ENCODE data around the gene VAV1.

VAV1 gene

DNA sequence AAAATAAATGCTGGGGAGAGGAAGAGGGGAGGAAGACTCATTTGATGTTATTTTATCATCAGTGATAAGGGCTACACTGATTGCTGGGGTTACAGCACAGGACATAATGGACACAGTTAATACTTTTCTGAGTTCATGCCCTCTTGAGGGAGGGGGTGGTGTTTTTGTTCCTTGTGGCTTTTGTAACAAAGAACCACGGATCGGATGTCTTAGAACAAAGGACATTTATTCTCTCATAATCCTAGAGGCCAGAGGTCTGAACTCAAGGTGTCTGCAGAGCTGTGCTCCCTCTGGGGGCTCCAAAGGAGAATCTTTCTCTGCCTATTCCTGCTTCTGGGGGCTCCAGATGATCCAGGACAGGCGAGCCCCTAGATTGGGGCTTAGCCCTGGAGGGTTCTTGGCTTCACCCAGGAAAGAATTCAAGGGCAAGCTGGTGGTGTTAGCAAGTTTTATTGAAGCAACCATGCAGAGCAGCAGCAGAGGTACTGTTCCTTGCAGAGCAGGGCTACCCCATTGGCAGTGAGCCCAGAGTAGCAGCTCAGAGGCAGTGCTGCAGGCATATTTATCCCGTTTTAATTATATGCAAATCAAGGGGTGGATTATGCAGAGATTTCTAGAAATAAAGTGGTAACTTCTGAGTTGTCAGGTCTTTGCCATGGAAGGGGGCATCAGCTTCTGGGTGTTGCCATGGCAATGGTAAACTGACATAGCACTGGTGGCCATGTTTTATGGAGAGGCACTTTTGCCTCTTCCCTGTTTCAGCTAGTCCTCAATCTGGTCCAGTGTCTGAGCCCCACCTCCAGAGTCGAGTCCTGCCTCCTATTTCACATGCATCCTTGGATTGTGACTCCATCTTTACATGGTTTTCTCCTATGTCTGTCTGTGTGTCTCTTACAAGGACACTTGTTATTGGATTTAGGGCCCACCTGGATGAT lies 18.0 kb downstream of the VAV1 start:
- no peak for DNase-seq

DNA sequence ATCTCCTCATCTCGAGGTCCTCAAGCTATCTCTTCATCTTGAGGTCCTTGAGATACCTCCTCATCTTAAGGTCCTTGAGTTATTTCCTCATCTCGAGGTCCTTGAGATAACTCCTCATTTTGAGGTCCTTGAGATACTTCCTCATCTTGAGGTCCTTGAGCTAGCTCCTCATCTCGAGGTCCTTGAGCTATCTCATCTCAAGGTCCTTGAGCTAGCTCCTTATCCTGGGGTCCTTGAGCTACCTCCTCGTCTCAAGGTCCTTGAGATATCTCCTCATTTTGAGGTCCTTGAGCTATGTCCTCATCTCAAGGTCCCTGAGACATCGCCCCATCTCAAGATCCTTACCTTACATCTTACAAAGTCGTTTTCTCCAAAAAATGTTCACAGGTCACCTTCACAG lies 18.7 kb downstream of the VAV1 start:
- no peak for DNase-seq

DNA sequence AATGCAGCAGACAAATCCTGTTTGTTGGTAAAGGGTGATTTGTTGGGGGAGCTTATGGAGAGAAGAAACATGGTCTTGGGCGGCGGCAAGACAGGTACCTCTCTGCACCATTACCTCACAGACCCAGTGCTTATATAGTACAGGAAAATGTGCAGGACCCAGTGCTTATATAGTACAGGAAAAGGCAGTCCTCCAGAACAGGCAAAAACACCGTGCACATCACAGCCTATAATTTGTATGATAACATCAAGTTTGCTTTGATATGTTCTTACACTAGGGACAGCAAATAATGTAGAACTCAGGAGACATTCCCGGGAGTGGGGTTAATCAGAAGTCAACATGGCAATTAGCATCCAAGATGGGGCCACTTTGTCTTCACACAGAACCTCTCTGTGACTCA lies 20.9 kb downstream of the VAV1 start:
- no peak for DNase-seq

DNA sequence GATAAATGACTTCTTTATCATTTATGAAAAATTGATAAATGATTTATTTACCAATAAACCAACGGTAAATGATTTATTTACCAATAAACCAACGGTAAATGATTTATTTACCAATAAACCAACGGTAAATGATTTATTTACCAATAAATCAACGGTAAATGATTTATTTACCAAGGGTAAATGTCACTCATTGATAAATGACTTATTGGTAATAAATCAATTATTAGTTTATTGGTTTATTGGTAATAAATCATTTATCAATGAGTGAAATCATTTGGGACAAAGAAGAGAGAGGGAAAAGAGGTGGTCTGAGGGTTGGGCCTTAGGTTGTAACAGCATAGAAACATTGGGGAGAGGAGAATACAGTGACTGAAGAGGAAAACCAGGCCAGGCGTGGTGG lies 21.5 kb downstream of the VAV1 start:
- DNase-seq = no peak

DNA sequence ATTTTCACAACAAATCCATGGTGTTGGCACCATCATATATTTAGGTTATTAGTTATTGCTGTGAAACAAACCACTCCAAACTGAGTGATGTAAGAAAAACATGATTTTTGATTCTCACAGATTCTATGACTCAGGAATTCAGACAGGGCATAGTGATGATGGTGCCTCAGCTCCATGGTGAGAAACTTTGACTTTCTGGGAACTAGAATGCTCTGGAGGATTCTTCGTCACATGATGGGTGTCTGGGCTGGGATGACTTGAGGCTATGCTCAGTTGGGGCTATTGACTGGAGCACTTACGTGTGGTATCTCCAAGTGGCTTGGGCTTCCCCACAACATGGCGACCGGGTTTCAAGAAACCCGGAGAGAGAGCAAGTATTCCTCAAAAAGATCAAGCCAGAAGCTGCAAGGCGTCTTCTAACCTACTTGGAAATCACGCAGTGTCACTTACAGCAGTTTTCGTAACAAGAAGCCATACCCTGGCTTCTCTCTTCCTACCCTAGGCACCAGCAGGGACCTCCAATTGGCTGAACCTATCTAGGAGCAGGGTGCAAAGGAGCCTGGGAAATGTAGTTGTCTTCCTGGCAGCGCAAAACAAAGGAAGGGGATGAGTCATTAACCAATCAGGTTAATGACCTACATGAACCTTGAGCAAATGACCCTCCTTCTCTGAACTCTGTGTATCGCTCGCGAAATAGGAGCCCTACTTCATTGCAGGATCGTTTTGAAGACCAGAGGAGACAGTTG lies 22.4 kb downstream of the VAV1 start:
- peak; percentile 17 for DNase-seq

DNA sequence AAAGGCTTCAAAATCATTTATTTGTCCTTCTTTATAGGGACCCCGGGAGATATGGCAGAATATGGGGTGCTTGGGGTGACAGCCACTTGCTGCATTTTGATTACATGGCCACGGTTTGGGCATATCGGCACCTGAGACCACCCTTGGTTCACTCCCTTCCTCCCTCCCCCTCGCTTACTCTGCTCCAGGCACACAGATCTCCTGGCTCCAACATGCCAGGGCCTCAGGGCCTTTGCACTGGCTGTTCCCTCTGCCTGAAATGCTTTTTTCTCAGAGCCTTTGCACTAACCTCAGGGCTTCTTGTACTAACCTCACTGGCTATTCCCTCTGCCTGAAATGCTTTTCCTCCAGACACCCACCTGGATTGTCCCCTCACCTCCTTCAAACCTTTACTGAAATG lies 23.8 kb downstream of the VAV1 start:
- no peak for DNase-seq

DNA sequence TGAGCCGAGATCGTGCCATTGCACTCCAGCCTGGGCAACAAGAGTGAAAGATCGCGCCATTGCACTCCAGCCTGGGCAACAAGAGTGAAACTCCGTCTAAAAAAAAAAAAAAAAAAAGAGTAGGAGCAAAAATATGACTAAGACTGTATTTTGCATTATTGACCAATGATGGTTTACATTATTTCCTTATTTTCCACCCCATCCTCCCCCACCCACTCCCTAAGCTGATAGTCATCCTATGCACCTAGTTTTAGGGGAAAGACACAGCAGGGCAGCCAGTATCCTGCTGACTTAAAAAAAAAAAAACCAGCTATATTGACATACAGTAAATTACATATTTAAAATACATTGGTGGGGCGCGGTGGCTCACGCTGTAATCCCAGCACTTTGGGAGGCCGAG lies 25.1 kb downstream of the VAV1 start:
- DNase-seq = no peak

DNA sequence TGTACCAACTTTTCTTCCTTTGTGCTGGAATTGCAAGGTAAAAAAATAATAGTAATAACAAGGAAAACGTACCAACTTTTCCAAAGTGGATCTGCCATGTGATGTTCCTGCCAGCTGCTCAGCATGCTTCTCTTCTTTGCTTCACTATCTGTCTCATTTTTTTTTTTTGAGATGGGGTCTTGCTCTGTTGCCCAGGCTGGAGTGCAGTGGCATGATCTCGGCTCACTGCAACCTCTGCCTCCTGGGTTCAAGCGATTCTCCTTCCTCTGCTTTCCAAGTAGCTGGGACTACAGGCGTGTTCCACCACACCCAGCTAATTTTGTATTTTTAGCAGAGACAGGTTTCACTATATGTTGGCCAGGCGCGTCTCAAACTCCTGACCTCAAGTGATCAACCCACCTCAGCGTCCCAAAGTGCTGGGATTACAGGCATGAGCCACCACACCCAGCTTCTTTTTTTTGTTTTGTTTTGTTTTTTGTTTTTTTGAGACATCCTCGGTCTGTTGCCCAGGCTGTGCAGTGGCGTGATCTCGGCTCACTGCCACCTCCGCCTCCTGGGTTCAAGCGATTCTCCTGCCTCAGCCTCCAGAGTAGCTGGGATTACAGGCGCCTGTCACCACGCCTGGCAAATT lies 27.8 kb downstream of the VAV1 start:
- DNase-seq = peak; percentile 59

DNA sequence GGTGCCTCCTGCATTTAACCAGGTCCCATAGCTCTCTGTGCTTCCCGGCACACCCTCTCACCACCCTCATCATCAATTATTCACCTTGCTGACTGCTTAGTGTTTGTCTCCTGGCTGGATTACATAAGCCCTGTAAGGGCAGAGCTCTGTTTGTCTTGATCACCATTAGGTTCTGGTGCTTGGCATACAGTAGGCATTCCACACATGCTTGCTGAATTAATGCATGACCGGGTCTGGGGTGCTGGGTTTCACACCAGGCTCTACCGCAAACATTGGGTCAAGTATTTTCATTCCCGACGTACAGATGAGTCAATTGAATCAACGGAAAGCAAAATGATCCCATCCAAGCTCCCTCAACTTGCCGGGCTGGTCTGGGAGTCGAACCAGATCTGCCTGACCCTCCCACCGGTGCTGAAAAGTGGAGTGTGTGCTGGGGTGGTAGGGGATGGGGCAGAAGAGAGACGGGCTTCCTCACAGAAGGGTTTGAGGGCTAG lies 28.5 kb downstream of the VAV1 start:
- DNase-seq = no peak

DNA sequence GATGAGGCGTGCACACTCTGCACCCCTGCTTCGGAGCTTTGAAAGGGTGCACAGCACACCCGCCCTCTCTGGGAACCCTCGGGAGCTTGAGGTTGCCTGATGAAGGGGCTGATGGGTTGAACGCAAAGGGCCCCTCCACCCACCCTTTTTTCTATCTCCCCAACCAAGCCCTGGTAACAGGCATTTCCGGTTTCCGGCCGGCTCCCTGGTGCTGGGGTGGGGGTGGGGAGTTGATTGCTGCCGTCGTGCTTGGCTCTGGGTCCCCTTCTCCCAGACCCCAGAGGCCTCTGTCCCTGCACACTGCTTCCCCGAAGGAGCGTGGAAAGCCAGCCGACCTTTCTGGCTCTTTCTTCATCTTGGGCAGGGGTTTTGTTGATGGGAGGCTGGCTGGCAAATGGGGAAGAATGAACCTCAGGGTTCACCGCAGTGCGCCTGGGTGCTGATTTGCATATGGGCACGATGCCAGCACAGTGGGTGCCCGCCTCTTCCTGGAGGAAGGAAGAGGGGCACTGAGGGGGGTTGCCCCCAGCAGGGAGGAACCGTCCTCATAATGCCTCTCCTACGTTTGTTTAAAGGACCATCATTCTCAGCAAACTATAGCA lies 29.1 kb downstream of the VAV1 start:
- DNase-seq = peak; percentile 92

DNA sequence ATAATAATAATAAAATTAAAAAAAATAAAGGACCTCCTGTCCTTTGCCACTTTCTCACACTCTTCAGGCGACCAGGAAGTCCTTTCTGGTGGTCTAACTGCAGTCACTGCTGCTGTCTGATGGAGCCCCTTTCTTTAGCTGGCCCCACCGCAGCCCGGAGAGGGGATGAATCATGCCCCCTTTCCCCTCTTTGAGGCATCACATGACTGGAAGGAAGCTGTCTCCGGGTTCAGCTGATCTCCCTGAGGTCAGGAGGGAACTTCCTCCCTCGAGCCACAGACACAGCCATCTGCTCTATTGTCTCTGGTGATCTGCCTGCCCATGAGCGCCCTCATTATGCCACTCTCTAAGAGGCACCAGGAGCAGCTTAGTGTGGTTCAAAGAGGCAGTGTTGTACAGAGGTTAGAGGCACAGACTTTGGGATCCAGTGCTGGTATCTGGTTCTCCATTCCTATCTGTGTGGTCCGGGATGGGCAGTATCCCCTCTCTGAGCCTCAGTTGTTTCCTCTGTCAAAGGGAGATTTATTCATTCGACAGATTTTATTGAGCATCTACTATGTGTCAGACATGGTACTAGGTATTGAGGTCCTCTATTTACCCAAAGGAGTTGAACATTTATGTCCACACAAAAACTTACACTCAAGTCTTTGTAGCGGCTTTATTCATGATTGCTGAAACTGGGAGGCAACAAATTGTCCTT lies 30.0 kb downstream of the VAV1 start:
- DNase-seq = peak; percentile 90

DNA sequence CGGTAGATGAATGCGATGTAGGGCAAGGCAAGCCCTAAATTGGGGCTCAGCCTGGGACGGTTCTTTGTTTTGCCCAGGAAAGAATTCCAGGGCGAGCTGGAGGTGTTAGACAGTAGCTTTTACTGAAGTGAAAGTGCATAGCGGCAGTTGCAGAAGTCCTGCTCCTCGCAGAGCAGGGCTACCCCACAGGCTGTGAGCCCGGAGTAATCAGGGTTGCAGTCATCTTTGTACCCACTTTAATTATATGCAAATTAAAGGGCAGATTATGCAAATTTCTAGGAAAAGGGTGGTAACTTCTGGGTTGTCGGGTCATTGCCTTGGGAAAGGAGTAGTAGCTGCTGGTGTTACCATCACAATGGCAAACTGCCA lies 30.5 kb downstream of the VAV1 start:
- DNase-seq = peak; percentile 15

DNA sequence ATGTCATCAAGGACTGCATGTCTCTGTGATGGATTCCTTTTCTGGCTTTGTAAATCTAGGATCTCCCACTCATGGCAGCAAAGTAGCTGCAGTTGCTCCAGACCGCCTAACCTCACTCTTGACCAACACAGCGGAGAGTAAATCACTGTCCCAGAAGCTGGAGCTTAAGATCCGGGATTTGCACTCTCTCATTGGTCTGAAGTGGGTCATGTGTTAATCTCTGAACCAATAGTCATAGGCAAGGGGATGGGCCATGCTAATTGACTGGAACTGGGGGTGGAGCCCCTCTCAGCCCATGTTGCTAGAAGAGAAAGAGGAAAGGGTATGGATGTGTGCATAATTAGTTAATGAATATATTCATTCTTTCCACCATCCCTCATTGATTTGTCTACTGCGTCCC lies 34.0 kb downstream of the VAV1 start:
- no peak for DNase-seq

DNA sequence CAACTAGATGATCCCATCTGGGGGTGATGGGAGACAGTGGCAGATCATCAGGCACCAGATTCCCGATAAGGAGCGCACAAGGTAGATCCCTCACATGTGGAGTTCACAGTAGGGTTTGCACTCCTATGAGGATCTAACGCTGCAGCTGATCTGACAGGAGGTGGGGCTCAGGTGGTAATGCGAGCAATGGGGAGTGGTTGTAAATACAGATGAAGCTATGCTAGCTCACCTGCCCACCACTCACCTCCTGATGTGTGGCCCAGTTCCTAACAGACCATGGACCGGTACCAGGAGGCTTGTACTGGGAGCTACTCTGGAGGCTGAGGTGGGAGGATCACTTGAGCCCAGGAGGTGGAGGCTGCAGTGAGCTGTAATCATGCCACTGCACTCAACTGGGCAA lies 34.8 kb downstream of the VAV1 start:
- DNase-seq = no peak

DNA sequence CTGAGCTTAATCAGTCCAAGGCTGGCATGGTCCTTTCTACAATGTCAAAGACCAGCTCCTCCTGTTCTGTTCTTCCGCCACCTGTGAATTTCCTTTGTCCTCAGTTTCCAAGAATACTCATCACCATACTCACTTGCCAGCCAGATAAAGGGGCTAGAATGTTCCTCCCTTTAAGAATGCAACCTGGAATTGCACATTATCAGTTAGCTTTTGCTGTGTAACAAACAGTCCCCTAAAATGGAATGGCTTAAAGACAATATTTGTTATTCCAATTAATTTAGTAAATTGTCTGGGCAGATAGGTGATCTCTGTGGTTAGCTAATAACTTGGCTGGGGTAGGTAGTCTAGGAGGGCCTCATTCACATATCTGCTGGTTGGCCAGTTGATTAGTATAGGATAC lies 36.0 kb downstream of the VAV1 start:
- no peak for DNase-seq

DNA sequence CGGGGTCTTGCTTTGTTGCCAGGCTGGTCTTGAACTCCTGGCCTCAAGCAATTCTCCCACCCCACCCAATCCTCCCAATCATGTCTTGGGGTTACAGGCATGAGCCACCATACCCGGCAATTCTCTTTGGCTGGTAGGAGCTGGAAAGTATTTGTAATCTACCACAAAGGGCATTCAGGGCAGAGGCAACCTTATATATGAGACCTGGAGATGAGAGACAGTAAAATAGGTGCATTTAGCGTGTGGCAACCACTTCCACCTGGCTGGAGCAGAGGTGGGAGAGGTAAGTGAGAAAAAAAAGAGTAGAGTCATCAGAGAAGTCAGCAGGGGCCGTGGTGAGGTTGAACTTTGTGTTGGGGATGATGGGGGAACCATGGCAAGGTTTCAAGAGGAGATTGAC lies 36.8 kb downstream of the VAV1 start:
- no peak for DNase-seq

DNA sequence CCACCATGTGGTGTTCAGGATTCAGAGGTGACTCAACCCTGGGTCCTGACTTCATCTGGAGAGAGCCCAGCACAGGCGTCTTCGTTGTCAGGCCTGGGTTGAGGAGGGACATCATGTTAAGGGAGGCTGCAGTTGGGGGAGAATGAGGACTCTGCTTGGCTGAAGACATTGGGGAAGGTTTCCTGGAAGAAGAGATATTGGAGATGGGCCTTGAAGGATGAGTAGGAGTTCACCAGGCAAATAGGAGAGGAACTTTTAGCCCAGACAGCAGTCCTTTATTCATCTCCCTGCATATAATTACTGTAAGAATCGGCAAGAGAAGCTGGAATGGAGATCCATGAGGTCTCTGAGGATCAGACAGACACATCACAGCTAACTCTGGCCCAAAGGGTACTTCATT lies 38.9 kb downstream of the VAV1 start:
- no peak for DNase-seq

DNA sequence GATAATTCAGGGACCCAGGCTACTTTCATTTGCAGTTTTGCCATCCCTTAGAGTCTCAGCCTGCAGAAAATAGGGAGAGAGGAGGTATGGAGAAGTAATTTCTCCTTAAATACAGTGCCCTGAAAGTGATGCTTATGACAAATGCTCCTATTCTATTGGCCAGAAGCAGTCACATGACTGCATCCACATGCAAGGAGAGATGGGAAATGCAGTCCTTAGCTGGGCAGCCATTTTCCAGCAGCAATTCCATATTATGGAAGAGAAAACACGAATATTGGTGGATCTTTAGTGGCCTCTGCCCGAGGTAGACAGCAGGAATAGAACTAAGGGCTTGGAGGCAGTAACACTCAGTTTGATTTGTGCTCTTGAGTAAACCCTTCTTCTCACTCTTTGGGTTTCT lies 39.4 kb downstream of the VAV1 start:
- DNase-seq = peak; percentile 48

DNA sequence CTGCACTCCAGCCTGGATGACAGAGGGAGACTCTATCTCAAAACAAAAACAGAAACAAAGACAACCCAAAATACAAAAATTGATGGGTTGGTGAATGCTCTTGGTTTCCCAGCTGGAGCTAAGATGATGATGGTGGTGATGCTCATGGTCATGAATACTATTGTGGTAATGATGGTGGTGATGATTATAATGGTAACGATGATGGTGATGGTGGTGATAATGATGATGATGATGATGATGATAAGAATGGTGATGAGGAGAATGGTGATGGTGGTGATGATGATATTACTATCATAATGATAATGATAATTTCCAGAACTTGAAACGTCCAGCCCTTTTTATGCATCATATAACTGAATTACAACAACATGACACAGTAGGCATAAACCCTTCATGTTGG lies 40.1 kb downstream of the VAV1 start:
- DNase-seq = peak; percentile 22

DNA sequence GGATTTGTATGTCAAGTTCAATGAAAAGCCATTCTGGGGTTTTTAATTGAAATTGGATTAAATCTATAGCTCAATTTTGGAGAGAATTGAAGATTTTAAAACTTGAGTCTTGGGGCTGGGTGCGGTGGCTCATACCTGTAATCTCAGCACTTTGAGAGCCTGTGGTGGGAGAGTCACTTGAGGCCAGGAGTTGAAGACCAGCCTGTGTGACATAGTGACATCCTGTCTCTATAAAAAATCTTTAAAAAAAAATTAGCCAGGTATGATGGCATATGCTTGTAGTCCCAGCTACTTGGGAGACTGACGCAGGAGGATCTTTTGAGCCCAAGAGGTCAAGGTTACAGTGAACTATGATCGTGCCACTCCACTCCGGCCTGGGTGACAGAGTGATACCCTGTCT lies 41.2 kb downstream of the VAV1 start:
- peak; percentile 33 for DNase-seq

DNA sequence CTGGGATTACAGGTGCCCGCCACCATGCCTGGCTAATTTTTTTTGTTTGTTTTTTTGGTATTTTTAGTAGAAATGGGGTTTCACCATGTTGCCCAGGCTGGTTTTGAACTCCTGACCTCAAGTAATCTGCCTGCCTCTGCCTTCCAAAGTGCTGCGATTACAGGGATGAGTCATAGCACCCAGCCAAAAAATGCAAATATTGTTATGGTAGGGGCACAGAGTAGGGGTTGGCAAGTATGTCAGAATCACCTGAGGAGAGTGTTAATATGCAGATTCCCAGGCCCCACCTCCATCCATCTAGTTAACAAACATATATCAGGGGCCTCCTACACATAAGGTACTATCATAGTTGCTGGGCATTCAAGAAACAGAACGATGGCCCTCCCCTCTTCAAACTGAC lies 44.7 kb downstream of the VAV1 start:
- no peak for DNase-seq

DNA sequence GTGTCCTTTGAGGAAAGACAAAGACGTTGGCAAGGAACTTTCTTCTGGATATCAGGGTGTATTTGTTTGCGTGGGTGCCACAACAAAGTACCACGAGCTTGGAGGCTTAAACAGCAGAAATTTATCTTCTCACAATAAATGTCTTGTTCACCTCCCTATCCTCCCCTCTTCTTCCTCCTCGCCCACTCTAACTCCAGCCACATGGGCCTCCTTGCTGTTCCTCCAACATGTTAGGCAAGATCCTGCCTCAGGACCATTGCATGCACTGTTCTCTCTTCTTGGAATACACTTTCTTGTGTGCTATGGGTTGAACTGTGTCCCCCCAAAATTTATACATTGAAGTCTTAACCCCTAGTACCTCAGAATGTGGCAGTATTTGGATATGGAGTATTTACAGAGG lies 45.7 kb downstream of the VAV1 start:
- DNase-seq = no peak

DNA sequence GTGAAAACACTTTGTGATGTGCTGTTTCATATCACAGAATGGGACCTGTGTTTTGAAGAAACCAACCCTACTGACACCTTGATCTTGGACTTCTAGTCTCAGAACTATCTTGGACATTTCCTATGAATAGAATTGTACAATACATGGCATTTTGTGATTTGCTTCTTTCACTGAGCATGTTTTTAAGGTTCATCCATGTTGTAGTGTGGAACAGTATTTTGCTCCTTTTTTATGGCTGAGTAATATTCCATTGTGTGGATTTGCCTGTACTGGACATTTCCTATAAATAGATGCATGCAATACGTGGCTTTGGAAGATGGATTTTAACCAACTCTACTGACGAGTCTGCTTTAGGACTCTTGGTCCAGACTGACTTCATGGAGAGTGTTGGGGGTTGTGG lies 46.8 kb downstream of the VAV1 start:
- DNase-seq = no peak
